PFSK-1 (cell line): Measurements from ENCODE around the gene WDR49.

Experiments used
- POLR2AphosphoS5 ChIP-seq: IDR thresholded peaks from 2 replicates; pipeline ENCODE4 v1.6.1; 2012; ENCODE audit warnings: low read depth, mild to moderate bottlenecking, control low read depth, low read length, moderate library complexity
- REST ChIP-seq, 2 experiments: IDR thresholded peaks; 2 replicates each; pipeline versions ENCODE4 v1.6.1 to v1.8.0; 2011 to 2012; ENCODE audit warnings: low read depth in 2 of 2, low read length in 2 of 2, control low read depth in 1 of 2, inconsistent platforms in 1 of 2, mild to moderate bottlenecking in 1 of 2, moderate library complexity in 1 of 2; ENCODE audit not compliant: insufficient read depth in 1 of 2
- TAF1 ChIP-seq: IDR thresholded peaks from 2 replicates; pipeline ENCODE4 v1.6.1; 2012; ENCODE audit warnings: low read length, control low read depth, borderline replicate concordance; ENCODE audit not compliant: insufficient read depth

GRCh38 chr3:167554898-167555297, 98.8 kb downstream of the WDR49 start:
- TF ChIP-seq POLR2AphosphoS5 (no peak), TAF1 (no peak), REST (IDR thresholded peaks at IDR 0.05; ENCODE audit: insufficient read depth in 1 of 2, low read depth in 2 of 2, low read length in 2 of 2) (no peak)
